ENCODE results near the gene GIMAP2.

The GIMAP2 gene

DNA sequence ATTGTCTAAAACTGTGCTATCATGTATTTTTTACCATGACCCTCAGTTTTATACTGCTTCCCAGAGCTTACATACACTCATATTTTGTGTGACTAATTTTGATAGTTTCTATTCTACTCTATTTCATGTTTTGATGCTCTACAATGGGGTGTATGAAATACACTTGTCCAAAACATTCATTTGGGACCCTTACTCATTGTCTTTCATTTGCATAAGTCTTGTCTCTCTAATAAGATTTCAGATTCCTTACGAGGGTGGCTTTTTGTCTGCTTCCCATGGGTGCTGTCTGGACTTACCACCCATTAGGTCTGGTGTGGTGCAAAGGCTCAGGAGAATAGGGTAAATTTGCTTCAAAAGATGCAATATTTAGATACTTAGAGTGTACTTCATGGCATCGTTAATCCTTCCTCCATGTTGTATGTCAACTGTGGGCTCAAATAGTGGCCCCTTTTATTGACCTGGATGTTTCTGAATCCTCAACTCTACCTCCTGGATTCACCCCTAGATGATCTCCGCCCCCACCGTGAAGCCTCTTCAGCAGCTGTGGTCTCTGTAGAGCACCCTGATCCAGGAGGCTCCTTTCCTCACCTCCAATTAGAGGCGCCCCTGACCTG lies 48.1 kb downstream of the GIMAP2 start:
- no peak for DNase-seq (ENCODE audit: low read depth, low spot score)

DNA sequence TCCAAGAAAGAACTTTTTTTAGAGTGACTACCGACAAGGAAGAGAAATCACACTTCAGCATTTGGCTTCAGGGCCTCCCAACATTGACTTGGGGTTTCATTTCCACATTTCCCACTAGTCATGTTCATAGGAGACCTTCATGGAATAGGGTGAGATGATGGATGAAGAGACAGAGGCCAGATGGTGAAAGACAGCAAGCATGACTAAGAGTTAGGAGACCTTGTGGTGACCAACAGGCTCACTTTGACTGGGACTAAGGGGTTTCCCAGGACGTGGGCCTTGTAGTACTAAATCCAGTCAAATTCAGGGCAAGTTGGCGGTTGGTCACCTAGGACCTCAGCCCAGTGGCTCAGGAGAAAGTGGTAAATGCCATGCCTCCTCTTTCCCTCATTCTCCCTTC lies 48.7 kb downstream of the GIMAP2 start:
- DNase-seq (ENCODE audit: low read depth, low spot score) = no peak

DNA sequence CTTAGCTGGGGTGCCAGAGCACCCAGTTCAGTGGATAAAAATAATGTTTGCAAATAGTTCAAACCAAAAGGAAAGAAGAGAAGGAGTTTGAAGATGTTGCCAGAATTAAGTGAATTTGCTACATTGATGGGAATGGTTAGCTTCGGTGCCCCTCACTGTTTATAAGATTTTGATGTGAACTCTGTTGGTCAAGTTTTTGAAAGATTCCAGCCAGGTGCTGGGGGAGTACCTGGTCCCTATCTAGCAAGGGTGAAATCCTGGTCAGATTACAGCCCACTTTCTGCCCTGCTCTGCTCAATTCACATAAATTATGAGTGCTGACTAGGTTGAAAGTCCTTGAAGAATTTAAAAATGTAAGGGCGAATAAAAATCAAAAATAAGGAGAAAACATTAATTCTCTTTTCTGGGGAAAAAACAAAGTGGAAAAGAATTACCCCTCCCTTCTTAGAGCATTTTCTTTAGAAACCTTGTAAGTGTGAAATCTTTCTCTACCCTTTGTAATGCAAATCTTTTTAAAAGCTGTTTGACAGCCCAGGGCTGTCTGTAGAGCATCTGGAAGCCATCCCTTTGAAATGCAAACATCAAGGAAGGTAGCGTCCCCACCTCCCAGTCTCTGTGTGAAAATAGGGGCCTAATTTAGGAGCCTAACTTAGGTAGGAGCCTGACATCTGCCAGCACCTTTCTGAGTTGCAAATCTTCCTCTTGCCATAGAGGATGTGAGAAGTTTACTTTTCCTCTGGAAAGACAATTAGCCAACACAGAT lies 50.3 kb downstream of the GIMAP2 start:
- peak; percentile 85 for DNase-seq (ENCODE audit: low read depth, low spot score)

DNA sequence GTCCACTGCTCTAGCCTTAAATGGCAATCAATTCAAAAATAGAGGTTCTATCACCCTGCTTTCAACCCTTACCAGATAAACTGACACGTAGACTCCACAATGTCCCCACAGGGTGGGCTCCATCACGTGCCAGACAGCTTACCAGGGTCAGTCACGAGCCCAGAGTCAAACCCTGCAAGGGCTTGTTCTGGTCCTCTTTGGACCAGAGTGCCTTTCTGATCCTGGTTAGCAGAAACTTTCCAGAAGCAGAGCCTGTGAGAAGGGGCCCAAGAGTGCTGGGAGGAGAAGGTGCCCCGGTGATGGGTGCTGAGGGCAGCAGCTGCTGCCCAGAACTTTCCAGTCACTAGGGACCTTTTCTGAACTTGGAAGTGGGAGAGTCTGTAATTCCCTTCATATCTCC lies 51.4 kb downstream of the GIMAP2 start:
- DNase-seq (ENCODE audit: low read depth, low spot score) = no peak

DNA sequence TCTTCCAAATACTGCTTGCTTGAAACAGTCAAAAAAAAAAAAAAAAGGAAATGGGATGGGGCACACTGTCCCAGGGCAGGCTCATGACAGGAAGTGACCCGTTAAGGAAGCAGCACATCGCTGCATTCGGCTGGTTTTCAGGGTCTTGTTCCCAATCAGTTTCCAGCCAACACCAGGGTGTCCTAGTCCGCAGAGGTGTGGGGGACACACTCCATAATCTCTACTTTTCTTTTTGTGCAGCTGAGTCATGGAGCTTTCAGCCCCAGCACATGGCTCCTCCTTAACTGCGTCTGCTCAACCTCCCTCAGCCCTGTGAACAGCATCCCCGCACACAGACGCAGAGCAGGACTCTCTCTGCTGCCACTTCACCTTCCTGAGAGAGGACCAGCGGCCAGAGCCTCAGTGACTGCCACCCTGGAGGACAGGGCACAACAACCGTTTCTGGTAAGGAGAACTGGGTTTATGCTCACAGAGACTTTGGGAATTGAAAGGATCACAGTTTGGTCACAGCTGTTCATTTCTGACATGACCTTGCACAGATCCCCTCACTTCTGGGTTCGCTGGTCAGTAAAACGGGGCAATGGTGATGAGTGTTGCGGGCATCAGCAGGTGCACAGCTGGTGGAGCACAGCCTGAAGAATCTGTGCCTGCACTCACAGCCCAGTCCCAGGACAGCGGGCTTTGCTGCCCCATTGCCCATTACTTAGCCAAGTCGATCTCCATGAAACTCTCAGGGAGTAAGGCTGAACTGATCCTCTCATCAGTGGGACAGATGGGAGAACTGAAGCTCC lies 52.0 kb downstream of the GIMAP2 start, which contains the start of gene GIMAP5:
Gene GIMAP5, plus strand, starts transcription at position 154 of the 791 bp plus-strand sequence. CDS start 3,467 bp downstream, outside the sequence.
- no peak for DNase-seq (ENCODE audit: low read depth, low spot score)

DNA sequence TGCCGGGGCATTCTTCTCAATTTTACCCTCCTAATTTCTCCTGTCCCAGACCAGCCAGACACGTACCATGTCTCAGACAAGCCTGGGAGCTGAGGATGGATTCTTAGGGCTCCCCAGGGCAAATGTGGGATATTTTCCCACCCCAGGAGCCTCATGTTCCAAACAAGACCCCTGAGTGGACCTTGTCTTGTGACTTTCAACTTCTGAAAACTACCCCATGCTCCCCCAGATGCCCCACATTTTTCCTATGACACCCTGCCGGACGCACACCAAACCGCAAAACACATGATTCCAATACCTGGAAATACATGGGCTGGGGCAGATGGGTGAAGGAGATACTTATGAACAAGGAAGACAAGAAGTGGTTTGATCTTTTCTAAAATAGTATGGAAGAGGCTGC lies 52.6 kb downstream of the GIMAP2 start:
- DNase-seq (ENCODE audit: low read depth, low spot score) = no peak

DNA sequence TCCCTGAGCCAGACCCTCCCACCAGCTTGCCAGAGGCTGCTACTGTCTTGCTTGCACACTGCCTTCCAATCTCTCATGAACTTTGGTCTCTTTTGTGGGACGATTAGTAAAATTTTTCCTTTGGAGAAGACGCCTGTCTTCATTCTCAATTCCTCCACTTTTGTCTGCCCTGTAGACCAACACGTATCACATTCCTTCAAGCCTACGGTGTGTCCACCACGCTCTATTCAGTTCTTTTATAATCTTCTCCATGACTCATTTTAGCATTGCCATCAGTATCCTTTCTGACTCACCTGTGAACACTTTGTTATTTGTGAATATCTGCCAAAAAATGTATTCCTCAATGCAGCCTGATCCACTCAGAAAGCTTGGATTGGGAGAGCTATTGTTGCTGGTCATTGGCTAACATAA lies 53.1 kb downstream of the GIMAP2 start:
- DNase-seq (ENCODE audit: low read depth, low spot score) = no peak

DNA sequence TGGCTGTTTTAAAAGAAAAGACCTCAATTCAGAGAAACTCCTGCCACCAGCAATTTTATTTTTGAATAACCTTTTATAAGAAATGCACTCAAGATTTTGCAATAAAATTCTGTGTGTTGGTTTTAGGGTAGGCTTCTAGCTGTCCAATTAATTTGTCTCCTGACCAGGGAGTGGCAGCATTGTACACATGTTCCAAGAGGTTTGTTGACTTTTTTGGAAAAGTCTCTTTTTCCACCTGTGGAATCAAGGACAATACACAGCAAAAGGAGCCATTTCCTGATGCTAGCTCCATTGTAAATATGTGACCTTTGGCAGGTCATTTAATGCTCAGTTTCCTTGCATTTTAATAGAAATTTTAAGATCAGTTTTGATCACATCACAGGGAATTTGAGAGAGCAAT lies 53.5 kb downstream of the GIMAP2 start:
- no peak for DNase-seq (ENCODE audit: low read depth, low spot score)

DNA sequence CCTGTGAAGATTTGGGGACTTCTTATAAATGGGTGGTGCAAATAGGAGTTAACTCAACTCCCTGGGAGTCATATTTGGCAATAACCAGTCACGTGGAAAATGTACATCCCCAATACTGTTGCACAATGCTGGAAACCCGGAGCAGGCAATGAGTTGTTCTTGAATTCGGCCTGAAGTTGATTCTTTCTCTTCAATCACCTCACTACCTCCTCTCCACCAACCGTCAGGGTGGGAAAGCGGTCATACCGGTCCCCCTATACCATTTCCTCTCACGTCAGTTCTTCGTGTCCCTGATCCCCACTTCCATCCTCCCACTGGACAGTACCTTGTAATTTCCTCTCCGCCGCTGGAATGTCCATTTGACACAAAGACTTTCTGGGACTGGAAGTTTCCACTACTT lies 54.5 kb downstream of the GIMAP2 start:
- no peak for DNase-seq (ENCODE audit: low read depth, low spot score)

DNA sequence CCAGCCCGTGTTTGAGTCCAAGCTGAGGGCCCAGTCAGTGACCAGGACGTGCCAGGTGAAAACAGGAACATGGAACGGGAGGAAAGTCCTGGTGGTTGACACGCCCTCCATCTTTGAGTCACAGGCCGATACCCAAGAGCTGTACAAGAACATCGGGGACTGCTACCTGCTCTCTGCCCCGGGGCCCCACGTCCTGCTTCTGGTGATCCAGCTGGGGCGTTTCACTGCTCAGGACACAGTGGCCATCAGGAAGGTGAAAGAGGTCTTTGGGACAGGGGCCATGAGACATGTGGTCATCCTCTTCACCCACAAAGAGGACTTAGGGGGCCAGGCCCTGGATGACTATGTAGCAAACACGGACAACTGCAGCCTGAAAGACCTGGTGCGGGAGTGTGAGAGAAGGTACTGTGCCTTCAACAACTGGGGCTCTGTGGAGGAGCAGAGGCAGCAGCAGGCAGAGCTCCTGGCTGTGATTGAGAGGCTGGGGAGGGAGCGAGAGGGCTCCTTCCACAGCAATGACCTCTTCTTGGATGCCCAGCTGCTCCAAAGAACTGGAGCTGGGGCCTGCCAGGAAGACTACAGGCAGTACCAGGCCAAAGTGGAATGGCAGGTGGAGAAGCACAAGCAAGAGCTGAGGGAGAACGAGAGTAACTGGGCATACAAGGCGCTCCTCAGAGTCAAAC lies 56.9 kb downstream of the GIMAP2 start:
- no peak for DNase-seq (ENCODE audit: low read depth, low spot score)

All from ELF-1 (cell line).